ENCODE measurements around the gene CES4A.

DNA sequence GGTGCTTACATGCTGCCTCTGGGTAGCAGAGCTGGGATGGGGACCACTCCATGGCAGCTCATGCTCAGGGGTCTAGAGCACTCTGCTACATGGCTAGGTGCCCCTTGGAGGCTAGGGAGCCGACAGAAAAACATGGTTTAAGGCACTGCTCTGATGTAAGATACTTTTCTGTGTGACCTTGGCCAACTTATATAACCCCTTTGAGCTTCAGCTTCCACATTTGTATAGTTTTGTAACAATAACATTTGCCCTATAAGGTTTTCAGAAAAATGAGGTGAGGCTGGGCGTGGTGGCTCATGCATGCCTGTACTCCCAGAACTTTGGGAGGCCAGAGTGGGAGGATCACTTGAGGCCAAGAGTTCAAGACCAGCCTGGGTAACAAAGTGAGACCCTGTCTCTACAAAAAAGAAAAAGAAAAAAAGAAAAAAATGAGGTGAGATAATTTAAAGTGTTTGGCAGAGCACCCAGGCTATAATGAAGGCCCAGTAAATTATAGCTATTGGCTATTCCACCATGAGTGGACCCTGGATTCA, 3.2 kb downstream of the CES4A start:
- TF ChIP-seq, protein P1, sequence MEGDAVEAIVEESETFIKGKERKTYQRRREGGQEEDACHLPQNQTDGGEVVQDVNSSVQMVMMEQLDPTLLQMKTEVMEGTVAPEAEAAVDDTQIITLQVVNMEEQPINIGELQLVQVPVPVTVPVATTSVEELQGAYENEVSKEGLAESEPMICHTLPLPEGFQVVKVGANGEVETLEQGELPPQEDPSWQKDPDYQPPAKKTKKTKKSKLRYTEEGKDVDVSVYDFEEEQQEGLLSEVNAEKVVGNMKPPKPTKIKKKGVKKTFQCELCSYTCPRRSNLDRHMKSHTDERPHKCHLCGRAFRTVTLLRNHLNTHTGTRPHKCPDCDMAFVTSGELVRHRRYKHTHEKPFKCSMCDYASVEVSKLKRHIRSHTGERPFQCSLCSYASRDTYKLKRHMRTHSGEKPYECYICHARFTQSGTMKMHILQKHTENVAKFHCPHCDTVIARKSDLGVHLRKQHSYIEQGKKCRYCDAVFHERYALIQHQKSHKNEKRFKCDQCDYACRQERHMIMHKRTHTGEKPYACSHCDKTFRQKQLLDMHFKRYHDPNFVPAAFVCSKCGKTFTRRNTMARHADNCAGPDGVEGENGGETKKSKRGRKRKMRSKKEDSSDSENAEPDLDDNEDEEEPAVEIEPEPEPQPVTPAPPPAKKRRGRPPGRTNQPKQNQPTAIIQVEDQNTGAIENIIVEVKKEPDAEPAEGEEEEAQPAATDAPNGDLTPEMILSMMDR (IDR thresholded peaks at IDR 0.05) = no peak
- no peak for TF ChIP-seq POLR2A (IDR thresholded peaks at IDR 0.05)
